ENCODE results near the gene TRIM68.

The TRIM68 gene, protein sequence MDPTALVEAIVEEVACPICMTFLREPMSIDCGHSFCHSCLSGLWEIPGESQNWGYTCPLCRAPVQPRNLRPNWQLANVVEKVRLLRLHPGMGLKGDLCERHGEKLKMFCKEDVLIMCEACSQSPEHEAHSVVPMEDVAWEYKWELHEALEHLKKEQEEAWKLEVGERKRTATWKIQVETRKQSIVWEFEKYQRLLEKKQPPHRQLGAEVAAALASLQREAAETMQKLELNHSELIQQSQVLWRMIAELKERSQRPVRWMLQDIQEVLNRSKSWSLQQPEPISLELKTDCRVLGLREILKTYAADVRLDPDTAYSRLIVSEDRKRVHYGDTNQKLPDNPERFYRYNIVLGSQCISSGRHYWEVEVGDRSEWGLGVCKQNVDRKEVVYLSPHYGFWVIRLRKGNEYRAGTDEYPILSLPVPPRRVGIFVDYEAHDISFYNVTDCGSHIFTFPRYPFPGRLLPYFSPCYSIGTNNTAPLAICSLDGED

DNA sequence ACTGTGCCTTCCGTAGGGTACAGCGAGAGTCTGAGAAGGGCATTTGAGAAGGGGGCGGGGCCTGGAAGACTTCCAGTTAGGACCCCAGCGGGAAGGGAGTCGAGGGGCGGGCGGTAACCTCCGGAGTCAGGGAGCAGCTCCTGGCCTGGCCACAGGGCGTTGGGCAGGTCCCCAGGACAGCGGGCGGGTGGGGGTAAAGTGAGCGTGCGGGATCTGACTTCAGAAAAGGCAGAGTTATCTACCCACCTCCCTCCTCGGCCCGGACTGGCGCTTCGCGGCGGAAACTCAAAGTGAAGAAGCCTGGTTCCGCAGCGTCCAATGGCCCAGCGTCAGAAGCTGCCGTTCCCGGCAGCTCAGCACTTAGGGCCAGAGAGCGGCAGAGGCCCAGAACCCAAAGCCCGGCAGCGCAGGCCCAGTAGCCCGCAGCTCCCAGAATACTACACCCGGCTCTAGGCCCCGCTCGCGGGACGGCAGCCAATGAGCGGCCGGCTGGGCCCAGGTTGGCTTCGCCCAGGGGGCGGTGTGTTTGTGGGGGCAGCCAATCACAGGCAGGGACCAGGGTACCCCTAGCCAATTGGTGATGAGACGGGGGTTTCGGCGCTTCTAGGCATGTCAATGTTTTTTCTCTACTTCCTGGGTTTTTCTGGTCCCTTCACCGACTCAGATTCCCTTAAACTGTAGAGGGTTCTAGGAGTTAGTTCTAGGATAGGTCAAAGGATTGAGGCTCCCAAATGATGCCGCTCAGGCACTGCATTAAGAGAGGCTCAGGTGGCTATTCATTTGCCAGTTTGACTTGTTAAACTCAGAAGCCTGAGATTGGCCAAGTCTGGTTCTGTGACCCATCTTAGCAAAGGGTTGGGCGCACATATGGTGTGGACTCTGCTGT is at the start of gene TRIM68:
Gene TRIM68, minus strand, starts transcription at position 451 of the 886 bp plus-strand sequence. CDS start 2,727 bp downstream, outside the sequence.
- in situ Hi-C loops (cut with HindIII; ENCODE audit: low sequenced_read_pairs), result no loop called here

DNA sequence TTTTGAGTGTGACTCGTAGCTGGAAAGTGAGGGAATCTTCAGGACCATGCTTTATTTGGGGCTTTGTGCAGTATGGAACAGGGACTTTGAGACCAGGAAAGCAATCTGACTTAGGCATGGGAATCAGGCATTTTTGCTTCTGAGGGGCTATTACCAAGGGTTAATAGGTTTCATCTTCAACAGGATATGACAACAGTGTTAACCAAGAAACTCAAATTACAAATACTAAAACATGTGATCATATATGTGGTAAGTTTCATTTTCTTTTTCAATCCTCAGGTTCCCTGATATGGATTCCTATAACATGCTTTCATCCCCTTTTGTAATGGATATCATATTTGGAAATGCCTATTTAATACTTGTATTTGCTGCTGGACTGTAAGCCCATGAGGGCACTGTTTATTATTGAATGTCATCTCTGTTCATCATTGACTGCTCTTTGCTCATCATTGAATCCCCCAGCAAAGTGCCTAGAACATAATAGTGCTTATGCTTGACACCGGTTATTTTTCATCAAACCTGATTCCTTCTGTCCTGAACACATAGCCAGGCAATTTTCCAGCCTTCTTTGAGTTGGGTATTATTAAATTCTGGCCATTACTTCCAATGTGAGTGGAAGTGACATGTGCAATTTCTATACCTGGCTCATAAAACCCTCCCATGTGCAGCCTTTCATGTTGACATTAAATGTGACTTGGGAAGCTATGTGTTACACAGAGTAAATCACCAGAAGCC is 46.8 kb upstream of the TRIM68 start:
- in situ Hi-C loops (cut with HindIII; ENCODE audit: low sequenced_read_pairs), result no loop called here

- in situ Hi-C loops (cut with HindIII; ENCODE audit: low sequenced_read_pairs), result no loop called here
Observed at GRCh38 chr11:4647766-4648165, 39.7 kb upstream of the TRIM68 start.

DNA sequence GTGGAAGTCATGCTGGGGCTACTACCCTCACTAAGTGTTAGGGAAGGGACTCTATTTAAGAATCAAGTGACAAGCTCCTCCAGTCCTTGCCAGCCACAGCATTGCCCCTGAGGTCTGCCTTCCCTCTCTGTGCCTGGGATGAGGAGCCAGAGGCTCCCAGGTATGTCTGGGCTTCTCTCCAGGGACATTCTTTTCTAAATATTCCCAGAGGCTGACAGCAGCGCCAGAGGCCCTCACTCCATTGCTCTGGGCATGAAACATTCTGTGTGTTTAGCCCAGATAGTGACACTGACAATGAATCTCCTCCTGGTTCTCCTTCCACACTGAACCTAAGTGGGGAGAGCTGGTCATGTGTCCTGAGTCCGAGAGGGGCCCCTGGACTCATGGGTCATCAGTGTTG is 37.9 kb upstream of the TRIM68 start:
- in situ Hi-C loops (cut with HindIII; ENCODE audit: low sequenced_read_pairs), result no loop called here

GRCh38 chr11:4644233-4644632 is 36.2 kb upstream of the TRIM68 start:
- in situ Hi-C loops (cut with HindIII; ENCODE audit: low sequenced_read_pairs), result no loop called here

- in situ Hi-C loops (cut with HindIII; ENCODE audit: low sequenced_read_pairs), result no loop called here
Observed at GRCh38 chr11:4643682-4644081, 35.7 kb upstream of the TRIM68 start, which contains the start of gene OR51E1. TSS of gene OR51E1 (plus strand) at chr11:4643982. CDS start at chr11:4652527, 8,545 bp downstream.

- in situ Hi-C loops (cut with HindIII; ENCODE audit: low sequenced_read_pairs), result no loop called here
Observed at GRCh38 chr11:4643076-4643475, 35.0 kb upstream of the TRIM68 start.

DNA sequence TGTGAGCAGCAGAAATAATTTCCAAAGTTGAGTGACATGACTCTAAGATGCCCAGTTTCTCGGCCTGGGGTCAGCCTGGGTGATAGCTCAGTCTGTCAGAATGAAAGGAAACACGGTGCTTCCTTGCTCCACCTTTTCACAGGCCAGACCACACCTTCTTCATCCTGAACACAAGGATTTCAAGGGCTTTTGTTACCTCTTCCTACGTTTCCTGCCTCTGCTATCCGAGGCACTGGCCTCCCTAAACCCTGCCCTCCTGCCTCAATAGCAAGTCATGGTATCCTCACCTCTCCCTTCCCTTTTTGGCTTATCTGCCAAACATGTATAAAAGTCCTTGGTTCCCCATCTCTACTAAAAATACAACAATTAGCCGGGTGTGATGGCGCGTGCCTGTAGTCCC is 34.0 kb upstream of the TRIM68 start:
- in situ Hi-C loops (cut with HindIII; ENCODE audit: low sequenced_read_pairs), result no loop called here

GRCh38 chr11:4641501-4641900 is 33.5 kb upstream of the TRIM68 start:
- in situ Hi-C loops (cut with HindIII; ENCODE audit: low sequenced_read_pairs), result no loop called here

GRCh38 chr11:4639931-4640330 is 31.9 kb upstream of the TRIM68 start:
- in situ Hi-C loops (cut with HindIII; ENCODE audit: low sequenced_read_pairs), result no loop called here

GRCh38 chr11:4637662-4638047 is 29.6 kb upstream of the TRIM68 start:
- in situ Hi-C loops (cut with HindIII; ENCODE audit: low sequenced_read_pairs), result no loop called here

DNA sequence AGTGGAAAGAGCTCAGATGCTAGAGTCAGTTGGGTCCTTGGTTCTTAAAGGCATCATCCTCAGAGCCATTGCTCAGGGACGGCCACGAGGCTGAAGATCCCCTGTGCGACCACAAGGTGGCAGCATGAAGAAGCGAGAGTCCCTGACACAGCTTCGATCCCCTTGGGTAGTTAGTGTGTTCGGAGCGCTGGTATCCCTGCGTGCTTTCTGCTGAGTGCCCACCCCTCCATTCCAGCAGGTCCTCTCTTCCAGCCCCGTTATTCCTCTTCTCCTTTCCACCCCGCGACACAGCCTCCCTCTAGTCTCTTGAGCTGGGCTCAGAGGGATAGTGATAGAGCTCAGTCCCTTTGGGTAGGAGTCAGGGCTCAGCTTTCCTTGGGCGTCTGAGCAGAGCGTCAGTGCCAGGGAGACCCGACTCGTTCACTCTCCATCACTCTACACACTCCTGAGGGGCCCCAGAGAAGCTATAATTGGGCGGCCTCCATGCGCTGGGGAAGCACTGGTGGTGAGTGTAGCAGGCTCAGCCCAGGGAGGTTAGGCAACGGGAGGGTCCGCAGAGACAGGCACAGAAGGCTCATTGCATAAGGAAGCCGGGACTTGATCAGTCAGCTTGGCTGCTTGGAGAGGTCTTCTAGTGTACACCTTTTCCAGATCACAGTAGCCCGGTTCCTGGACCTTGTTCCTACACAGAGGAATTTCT is 29.1 kb upstream of the TRIM68 start, which contains the start of gene OR51D1:
Gene OR51D1, plus strand, starts transcription at position 516 of the 700 bp plus-strand sequence. CDS start 2,314 bp downstream, outside the sequence.
- in situ Hi-C loops (cut with HindIII; ENCODE audit: low sequenced_read_pairs), result no loop called here

GRCh38 chr11:4636136-4636535 is 28.1 kb upstream of the TRIM68 start:
- in situ Hi-C loops (cut with HindIII; ENCODE audit: low sequenced_read_pairs), result no loop called here

- in situ Hi-C loops (cut with HindIII; ENCODE audit: low sequenced_read_pairs), result no loop called here
Observed at GRCh38 chr11:4626207-4627099, 18.4 kb upstream of the TRIM68 start.

DNA sequence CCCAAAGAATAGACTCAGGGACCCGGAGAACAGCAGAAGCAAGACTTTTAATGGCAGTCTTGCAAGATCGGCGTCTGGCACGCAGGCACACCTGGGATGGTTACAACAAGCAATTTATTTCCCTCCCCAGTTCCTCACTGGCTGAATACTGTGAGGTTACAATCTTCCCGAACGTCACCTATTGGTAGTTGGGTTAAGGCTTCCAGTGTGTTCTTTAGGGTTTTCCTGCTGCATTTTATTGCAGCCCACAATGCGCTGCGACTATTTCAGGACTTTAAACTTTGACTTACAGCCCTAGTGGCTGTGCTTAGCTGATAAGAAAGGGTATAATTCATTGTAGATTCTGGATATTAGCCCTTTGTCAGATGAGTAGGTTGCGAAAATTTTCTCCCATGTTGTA is 11.5 kb upstream of the TRIM68 start:
- in situ Hi-C loops (cut with HindIII; ENCODE audit: low sequenced_read_pairs), result no loop called here

- in situ Hi-C loops (cut with HindIII; ENCODE audit: low sequenced_read_pairs), result no loop called here
Observed at GRCh38 chr11:4615856-4616444, 7.9 kb upstream of the TRIM68 start.

GRCh38 chr11:4611986-4612385 is 4.0 kb upstream of the TRIM68 start:
- in situ Hi-C loops (cut with HindIII; ENCODE audit: low sequenced_read_pairs), result no loop called here

DNA sequence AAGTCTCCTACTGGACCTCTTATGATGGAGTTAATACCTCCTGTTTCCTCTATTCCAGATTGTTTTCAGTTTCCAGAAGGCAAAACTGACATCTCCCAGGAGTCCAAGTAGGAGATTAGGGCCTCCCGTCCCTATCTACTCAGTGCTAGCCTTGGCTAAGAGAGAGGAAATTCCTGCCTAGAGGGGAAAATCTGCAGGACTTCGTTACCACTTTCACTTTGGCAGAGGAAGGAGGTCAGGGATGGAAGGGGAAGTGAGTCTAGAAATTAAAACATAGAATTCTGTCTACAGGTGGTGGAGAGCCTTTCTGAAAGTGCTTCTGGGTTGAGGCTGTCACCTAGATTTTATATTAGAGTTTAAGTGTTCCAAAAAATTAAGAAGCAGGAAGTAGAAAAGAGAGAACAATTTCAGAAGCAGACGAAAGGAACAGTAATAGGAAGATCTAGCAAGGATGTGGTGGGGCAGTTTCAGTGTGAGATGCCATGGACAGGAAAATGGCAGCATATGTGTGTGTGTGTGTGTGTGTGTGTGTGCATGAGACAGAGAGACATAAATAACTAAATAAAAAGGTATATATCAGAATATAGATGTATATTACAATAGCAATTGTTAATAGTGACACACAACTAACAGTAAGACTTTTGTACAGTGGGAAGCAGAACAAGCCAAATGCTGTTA is 2.4 kb upstream of the TRIM68 start:
- in situ Hi-C loops (cut with HindIII; ENCODE audit: low sequenced_read_pairs), result no loop called here

All from endothelial cell of hepatic sinusoid (primary cell).